WERI-Rb-1 (cell line): ENCODE measurements around the gene PHPT1.
A peak's percentile ranks its signal among the peaks of the same experiment; 100 is the strongest.
"Not testable (repeated sequence)": the region's sequence is repeated elsewhere in the genome, so short reads cannot be mapped to it uniquely, and the experiment has no call there.

Experiments
- DNase-seq: peaks from one replicate; pipeline ENCODE4 v3.0.0-alpha.2; 2020
- H3K27ac ChIP-seq: fragments of 250-450 bp; sonication (Bioruptor Pico); 2 replicates; pipeline ENCODE4 v1.5.1; 2020; ENCODE audit warnings: mild to moderate bottlenecking, moderate library complexity
- H3K27me3 ChIP-seq: fragments of 250-450 bp; sonication (Bioruptor Pico); 2 replicates; pipeline ENCODE4 v1.5.1; 2021; ENCODE audit warnings: mild to moderate bottlenecking, low read depth, moderate library complexity; ENCODE audit not compliant: insufficient read depth, severe bottlenecking
- H3K36me3 ChIP-seq: fragments of 250-450 bp; sonication (Bioruptor Pico); 2 replicates; pipeline ENCODE4 v1.5.1; 2020; ENCODE audit warnings: mild to moderate bottlenecking, moderate library complexity
- H3K4me3 ChIP-seq: 2 replicates; pipeline ENCODE4 v1.5.1; 2011; ENCODE audit warnings: low read depth, mild to moderate bottlenecking, control low read depth, low read length
- H3K9me3 ChIP-seq: fragments of 250-450 bp; sonication (Bioruptor Pico); 2 replicates; pipeline ENCODE4 v1.5.1; 2021; ENCODE audit warnings: mild to moderate bottlenecking, moderate library complexity; ENCODE audit not compliant: severe bottlenecking
- TF ChIP-seq, protein P1 (sequence below): IDR thresholded peaks from 2 replicates; pipeline ENCODE4 v1.5.1; 2011; ENCODE audit warnings: low read depth, mild to moderate bottlenecking, control low read depth, inconsistent platforms, low read length

PHPT1 gene

GRCh38 chr9:136862849-136863622 is 13.8 kb downstream of the PHPT1 start:
- H3K4me3 ChIP-seq = no peak overlapping the region
- peaks cover 73% of the 10 kb centered on the region for H3K36me3 ChIP-seq
- no peak overlapping the region for H3K27ac ChIP-seq
- H3K27me3 ChIP-seq = no peaks in the 10 kb centered on the region
- H3K9me3 ChIP-seq = peaks cover 9% of the 10 kb centered on the region
- no peak for DNase-seq
- TF ChIP-seq, protein P1, sequence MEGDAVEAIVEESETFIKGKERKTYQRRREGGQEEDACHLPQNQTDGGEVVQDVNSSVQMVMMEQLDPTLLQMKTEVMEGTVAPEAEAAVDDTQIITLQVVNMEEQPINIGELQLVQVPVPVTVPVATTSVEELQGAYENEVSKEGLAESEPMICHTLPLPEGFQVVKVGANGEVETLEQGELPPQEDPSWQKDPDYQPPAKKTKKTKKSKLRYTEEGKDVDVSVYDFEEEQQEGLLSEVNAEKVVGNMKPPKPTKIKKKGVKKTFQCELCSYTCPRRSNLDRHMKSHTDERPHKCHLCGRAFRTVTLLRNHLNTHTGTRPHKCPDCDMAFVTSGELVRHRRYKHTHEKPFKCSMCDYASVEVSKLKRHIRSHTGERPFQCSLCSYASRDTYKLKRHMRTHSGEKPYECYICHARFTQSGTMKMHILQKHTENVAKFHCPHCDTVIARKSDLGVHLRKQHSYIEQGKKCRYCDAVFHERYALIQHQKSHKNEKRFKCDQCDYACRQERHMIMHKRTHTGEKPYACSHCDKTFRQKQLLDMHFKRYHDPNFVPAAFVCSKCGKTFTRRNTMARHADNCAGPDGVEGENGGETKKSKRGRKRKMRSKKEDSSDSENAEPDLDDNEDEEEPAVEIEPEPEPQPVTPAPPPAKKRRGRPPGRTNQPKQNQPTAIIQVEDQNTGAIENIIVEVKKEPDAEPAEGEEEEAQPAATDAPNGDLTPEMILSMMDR = no peak

GRCh38 chr9:136863623-136864273 is 14.5 kb downstream of the PHPT1 start:
- Histone ChIP-seq H3K9me3 (peaks cover 9% of the 10 kb centered on the region), H3K27ac (no peak overlapping the region), H3K27me3 (no peaks in the 10 kb centered on the region), H3K36me3 (peaks cover 66% of the 10 kb centered on the region), H3K4me3 (no peak overlapping the region)
- TF ChIP-seq, protein P1 = no peak
- DNase-seq = no peak

- TF ChIP-seq, protein P1 = no peak
- Histone ChIP-seq H3K27ac (peak overlapping the region; percentile 44), H3K4me3 (peak overlapping the region; percentile 67), H3K36me3 (peaks cover 52% of the 10 kb centered on the region), H3K9me3 (peaks cover 9% of the 10 kb centered on the region), H3K27me3 (no peaks in the 10 kb centered on the region)
- no peak for DNase-seq
These were observed 16.0 kb downstream of the PHPT1 start for GRCh38 chr9:136865041-136865767.

DNA sequence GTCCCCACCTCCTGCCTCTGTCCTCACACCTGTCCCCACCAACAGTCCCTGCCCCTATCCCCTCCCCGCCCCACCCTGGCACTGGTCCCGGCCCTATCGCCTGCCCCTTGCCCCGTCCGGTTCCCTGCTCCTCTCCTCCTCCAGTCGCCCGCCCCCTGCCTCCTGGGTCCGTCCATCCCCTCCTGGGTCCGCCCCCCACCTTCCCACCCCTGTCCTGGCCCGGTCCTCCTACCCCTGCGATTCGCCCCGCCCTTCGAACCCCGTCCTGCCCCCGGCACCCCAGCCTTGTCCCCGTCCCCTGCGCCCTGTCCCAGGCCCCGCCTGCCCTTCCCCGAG is 16.5 kb downstream of the PHPT1 start:
- peak overlapping the region; percentile 67 for H3K4me3 ChIP-seq
- H3K9me3 ChIP-seq = peaks cover 9% of the 10 kb centered on the region
- DNase-seq = no peak
- H3K27ac ChIP-seq = peak overlapping the region; percentile 90
- no peaks in the 10 kb centered on the region for H3K27me3 ChIP-seq
- peaks cover 46% of the 10 kb centered on the region for H3K36me3 ChIP-seq
- TF ChIP-seq, protein P1 = no peak

DNA sequence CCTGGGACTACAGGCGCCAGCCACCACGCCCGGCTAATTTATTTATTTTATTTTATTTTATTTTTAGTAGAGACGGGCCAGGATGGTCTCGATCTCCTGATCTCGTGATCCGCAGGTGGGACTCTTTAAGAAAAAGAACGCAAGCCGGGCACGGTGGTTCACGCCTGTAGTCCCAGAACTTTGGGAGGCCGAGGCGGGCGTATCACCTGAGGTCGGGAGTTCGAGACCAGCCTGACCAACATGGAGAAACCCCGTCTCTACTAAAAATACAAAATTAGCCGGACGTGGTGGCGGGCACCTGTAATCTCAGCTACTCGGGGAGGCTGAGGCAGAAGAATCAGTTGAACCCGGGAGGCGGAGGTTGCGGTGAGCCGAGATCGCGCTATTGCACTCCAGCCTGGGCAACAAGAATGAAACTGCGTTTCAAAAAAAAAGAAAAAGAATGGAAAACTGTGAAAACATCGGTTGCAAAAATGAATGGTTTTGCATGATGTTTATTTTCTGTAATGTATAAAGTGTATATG is 17.8 kb downstream of the PHPT1 start:
- H3K4me3 ChIP-seq = peak overlapping the region; percentile 43
- H3K27ac ChIP-seq = peak overlapping the region; percentile 69
- peaks cover 12% of the 10 kb centered on the region for H3K9me3 ChIP-seq
- peaks cover 34% of the 10 kb centered on the region for H3K36me3 ChIP-seq
- not testable (repeated sequence) for DNase-seq, H3K27me3 ChIP-seq

GRCh38 chr9:136867480-136867879 is 18.3 kb downstream of the PHPT1 start:
- H3K4me3 ChIP-seq = no peak overlapping the region

More at GRCh38 chr9:136867480-136867879, 18.3 kb downstream of the PHPT1 start:
- H3K27me3 ChIP-seq = no peaks in the 10 kb centered on the region
- DNase-seq = no peak
- TF ChIP-seq, protein P1 = no peak
- no peak overlapping the region for H3K27ac ChIP-seq
- peaks cover 17% of the 10 kb centered on the region for H3K9me3 ChIP-seq
- peaks cover 29% of the 10 kb centered on the region for H3K36me3 ChIP-seq
